PFSK-1 (cell line): Measurements from ENCODE around the gene SEMA4G.

Source experiments
- FOXP2 ChIP-seq: optimal IDR thresholded peaks from 2 replicates; pipeline ENCODE3; 2011; ENCODE audit warnings: borderline replicate concordance, control low read depth, inconsistent platforms; ENCODE audit not compliant: insufficient read depth; ENCODE audit errors: extremely low read length, extremely low read depth
- POLR2AphosphoS5 ChIP-seq: IDR thresholded peaks from 2 replicates; pipeline ENCODE4 v1.6.1; 2012; ENCODE audit warnings: low read depth, mild to moderate bottlenecking, control low read depth, low read length, moderate library complexity
- REST ChIP-seq, 2 experiments: IDR thresholded peaks; 2 replicates each; pipeline versions ENCODE4 v1.6.1 to v1.8.0; 2011 to 2012; ENCODE audit warnings: low read depth in 2 of 2, low read length in 2 of 2, control low read depth in 1 of 2, inconsistent platforms in 1 of 2, mild to moderate bottlenecking in 1 of 2, moderate library complexity in 1 of 2; ENCODE audit not compliant: insufficient read depth in 1 of 2
- SIN3A ChIP-seq: IDR thresholded peaks from 2 replicates; pipeline ENCODE4 v1.6.1; 2012; ENCODE audit warnings: mild to moderate bottlenecking, low read length, moderate library complexity, borderline replicate concordance; ENCODE audit not compliant: insufficient read depth
- TAF1 ChIP-seq: IDR thresholded peaks from 2 replicates; pipeline ENCODE4 v1.6.1; 2012; ENCODE audit warnings: low read length, control low read depth, borderline replicate concordance; ENCODE audit not compliant: insufficient read depth

The SEMA4G gene

GRCh38 chr10:101011517-101012423 is 42.5 kb downstream of the SEMA4G start:
- TF ChIP-seq TAF1 (no peak), FOXP2 (no peak), SIN3A (no peak), POLR2AphosphoS5 (no peak), REST (IDR thresholded peaks at IDR 0.05; ENCODE audit: insufficient read depth in 1 of 2, low read depth in 2 of 2, low read length in 2 of 2) (no peak)

- TF ChIP-seq POLR2AphosphoS5 = no peak
- TF ChIP-seq SIN3A = no peak
- TF ChIP-seq TAF1 = peak; percentile 28; the same call in 1 of the 2 replicates
- no peak for TF ChIP-seq FOXP2
- no peak for TF ChIP-seq REST (IDR thresholded peaks at IDR 0.05; ENCODE audit: insufficient read depth in 1 of 2, low read depth in 2 of 2, low read length in 2 of 2)
Observed at GRCh38 chr10:101012525-101013364, 43.4 kb downstream of the SEMA4G start.

DNA sequence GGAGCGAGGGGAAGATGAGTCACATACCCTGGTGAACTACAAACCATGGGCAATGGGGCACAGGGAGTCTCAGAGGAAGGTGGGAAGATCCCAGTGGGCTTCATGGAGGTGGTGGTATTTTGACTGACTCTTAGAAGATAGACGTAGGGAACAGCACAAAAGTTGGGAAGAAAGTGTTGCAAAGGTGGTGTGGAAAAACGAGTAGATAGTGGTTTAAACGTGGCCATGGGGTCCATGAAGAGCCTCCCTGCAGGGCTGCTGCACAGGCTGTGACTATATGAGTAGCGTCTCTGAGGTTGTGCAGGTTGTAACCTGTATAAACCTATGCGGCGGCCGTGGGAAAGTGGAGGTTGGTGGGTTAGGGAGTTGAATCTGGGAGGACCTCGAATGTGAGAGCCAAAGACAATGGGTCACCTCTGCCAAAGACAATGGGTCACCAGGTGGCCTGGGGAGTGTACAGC is 44.1 kb downstream of the SEMA4G start:
- TF ChIP-seq REST (IDR thresholded peaks at IDR 0.05; ENCODE audit: insufficient read depth in 1 of 2, low read depth in 2 of 2, low read length in 2 of 2) = no peak

DNA sequence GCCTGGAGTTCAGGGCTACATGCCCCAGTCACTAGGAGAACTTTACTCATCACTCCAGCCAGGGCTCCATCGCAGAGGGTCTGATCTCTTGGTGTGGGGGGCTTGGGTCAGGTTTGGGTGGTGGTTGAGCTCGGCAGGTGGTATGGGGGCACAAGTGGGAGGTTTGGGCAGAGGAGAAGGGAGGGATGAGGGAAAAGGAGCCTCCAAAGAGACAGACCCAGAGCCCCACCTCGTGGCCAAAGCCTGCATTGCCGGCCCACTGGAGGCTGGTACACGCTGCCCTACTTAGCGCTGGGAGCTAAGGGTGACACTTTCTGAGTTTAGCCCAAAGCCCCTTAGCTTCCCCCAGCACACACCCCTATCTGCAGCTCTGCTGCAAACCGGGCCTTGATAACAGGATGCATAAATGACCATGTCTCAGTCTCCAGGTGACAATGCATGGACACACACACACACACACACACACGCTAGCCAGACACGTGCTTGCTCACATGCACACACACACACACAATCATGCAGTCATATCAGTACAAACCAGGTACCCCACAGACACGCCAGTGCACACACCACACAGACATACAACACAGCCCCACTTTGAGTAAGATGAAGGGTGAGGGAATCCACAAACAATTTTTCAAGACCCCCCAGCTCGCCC is 45.1 kb downstream of the SEMA4G start:
- no peak for TF ChIP-seq REST (IDR thresholded peaks at IDR 0.05; ENCODE audit: insufficient read depth in 1 of 2, low read depth in 2 of 2, low read length in 2 of 2)
- no peak for TF ChIP-seq FOXP2
- no peak for TF ChIP-seq SIN3A
- TF ChIP-seq POLR2AphosphoS5 = no peak
- TF ChIP-seq TAF1 = no peak
